Measurements from ENCODE around the gene JMJD4. TPM values are rescaled to one million over a fixed set of nuclear protein-coding genes. Genes with fewer than 3 reads are reported as not detected.

The JMJD4 gene
- total and polyA plus RNA-seq, 2 of the 4 experiments (the other 2 are of a cell fraction): 24.6 to 28.5 TPM

DNA sequence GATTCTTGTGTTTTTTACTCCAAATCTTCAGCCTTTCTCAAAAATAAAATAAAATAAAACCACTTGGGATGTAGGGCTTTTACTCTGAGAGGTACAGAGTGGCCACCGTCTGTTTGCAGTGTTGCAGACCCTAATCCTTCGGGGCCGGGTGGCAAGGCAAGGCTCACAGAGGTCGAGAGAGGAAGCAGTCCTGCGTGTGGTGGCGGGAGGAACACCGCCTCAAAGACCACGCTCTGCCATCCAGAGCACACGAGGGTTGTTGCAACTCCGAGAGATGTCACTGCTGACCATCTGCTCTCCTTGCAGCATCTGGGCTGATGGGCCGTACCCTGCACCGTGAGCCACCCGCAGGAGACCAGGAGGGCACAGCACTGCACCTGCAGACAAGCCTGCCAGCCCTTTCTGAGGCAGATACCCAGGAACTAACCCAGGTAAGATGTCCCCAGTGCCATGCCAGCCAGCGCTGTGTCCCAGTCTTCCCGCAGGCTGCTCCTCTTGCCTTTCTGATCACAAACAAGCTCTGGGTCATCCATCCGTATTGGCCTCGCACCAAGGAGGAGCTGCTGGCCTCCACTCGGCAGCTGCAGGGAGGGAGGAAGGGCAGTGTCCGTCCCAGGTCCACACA, 31.7 kb upstream of the JMJD4 start:
- no peak for TF ChIP-seq SMC3 (IDR thresholded peaks at IDR 0.05; ENCODE audit: low read depth, low read length)
- TF ChIP-seq NFE2L2 (IDR thresholded peaks at IDR 0.05; ENCODE audit: low read depth, low read length): no peak
- no peak for TF ChIP-seq MXI1 (IDR thresholded peaks at IDR 0.05; ENCODE audit: borderline replicate concordance, low read depth, low read length)
- TF ChIP-seq RCOR1 (IDR thresholded peaks at IDR 0.05; ENCODE audit: insufficient replicate concordance, low read length): no peak
- TF ChIP-seq BHLHE40 (IDR thresholded peaks at IDR 0.05; ENCODE audit: low read depth, low read length): no peak
- TF ChIP-seq, protein P1, sequence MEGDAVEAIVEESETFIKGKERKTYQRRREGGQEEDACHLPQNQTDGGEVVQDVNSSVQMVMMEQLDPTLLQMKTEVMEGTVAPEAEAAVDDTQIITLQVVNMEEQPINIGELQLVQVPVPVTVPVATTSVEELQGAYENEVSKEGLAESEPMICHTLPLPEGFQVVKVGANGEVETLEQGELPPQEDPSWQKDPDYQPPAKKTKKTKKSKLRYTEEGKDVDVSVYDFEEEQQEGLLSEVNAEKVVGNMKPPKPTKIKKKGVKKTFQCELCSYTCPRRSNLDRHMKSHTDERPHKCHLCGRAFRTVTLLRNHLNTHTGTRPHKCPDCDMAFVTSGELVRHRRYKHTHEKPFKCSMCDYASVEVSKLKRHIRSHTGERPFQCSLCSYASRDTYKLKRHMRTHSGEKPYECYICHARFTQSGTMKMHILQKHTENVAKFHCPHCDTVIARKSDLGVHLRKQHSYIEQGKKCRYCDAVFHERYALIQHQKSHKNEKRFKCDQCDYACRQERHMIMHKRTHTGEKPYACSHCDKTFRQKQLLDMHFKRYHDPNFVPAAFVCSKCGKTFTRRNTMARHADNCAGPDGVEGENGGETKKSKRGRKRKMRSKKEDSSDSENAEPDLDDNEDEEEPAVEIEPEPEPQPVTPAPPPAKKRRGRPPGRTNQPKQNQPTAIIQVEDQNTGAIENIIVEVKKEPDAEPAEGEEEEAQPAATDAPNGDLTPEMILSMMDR (conservative IDR thresholded peaks at IDR 0.05; ENCODE audit: low read depth, low read length): no peak
- TF ChIP-seq CEBPB (IDR thresholded peaks at IDR 0.05; ENCODE audit: low read depth, low read length): no peak
- Histone ChIP-seq H3K14ac (replicated peaks; ENCODE audit: low read depth, low read length) (no peak overlapping the region), H3K9me1 (ENCODE audit: insufficient read depth, low read length) (peaks cover 9% of the 10 kb centered on the region), H3K79me1 (ENCODE audit: low read depth in 1 of 2, low read length in 2 of 2) (peaks cover 6 to 52% of the 10 kb centered on the region in 2 experiments; a peak in 3 of 4 replicates), H2AFZ (replicated peaks; ENCODE audit: low read length, poor library complexity) (peak overlapping the region; percentile 67), H3K18ac (ENCODE audit: low read depth, low read length) (no peak overlapping the region), H2BK5ac (ENCODE audit: low read depth, low read length, poor library complexity, severe bottlenecking) (no peak overlapping the region), H3K27ac (ENCODE audit: insufficient read depth, low read length) (no peak overlapping the region), H3K27me3 (ENCODE audit: control insufficient read depth, insufficient read depth, low read length) (no peaks in the 10 kb centered on the region), H2BK20ac (ENCODE audit: low read depth, low read length) (no peak overlapping the region), H3K9ac (ENCODE audit: low read depth, low read length) (no peak overlapping the region), H2BK120ac (ENCODE audit: low read depth, low read length) (no peak overlapping the region), H3K4ac (ENCODE audit: low read depth, low read length) (no peak overlapping the region), H4K8ac (ENCODE audit: low read depth in 2 of 2, low read length in 2 of 2) (no peak overlapping the region), H2BK15ac (ENCODE audit: low read depth, low read length) (no peak overlapping the region), H3K9me3 (ENCODE audit: control insufficient read depth, insufficient read depth, low read length) (no peaks in the 10 kb centered on the region), H3K4me3 (ENCODE audit: insufficient read depth, low read depth, low read length) (no peak overlapping the region), H3K4me2 (ENCODE audit: low read depth, low read length) (no peak overlapping the region), H2AK5ac (ENCODE audit: low read depth, low read length) (no peak overlapping the region), H3K56ac (ENCODE audit: extremely low read depth, insufficient read depth, low read length) (no peak overlapping the region), H4K5ac (ENCODE audit: low read depth, low read length) (no peak overlapping the region), H3K4me1 (ENCODE audit: control insufficient read depth, insufficient read depth, low read length) (peaks cover 13% of the 10 kb centered on the region), H4K91ac (ENCODE audit: insufficient read depth, low read depth, low read length) (no peak overlapping the region), H2AK9ac (replicated peaks; ENCODE audit: low read depth, low read length, poor library complexity) (no peak overlapping the region), H3K36me3 (ENCODE audit: control insufficient read depth, insufficient read depth, low read length) (peaks cover 32% of the 10 kb centered on the region), H3K23ac (ENCODE audit: low read depth, low read length) (no peak overlapping the region), H4K20me1 (ENCODE audit: insufficient read depth, low read length) (peaks cover 40% of the 10 kb centered on the region)
- no TSS peak for BruUV-seq (replicated peaks)
- no peak for ATAC-seq (ENCODE audit: low read depth)
- WGBS, 2 experiments (ENCODE audit: extremely low coverage in 2 of 2, insufficient read length in 1 of 2): 82% methylated on average over 6 of the region's 19 CpGs; no CpG with 5 or more reads in 1 of the 2 experiments
- ChIA-PET CTCF (interaction anchor here (0.6 kb wide), 1 partner anchor 181 kb away, joined by 3 read pairs; no protein-coding TSS in a partner anchor), POLR2A (ENCODE audit: unreplicated experiment) (interaction anchor here (0.6 kb wide), 1 partner anchor 311 kb away, joined by 6 read pairs; no protein-coding TSS in a partner anchor)
- DNase-seq: no peak
- dilution Hi-C loops (cut with HindIII; ENCODE audit: low sequenced_read_pairs, unreplicated experiment) (no loop called here), intact Hi-C loops (cut with micrococcal nuclease) (no loop called here), in situ Hi-C loops (cut with MboI; ENCODE audit: low sequenced_read_pairs) (loop anchor here (10.0 kb wide), 1 partner anchor 318 kb away; the partner anchor contains the start of gene ARF1)
